Right lobe of liver (tissue), 6 donors: ENCODE data around the gene TGM6. TPM values are rescaled to one million over a fixed set of nuclear protein-coding genes. Genes with fewer than 3 reads are reported as not detected.

Experiments
- ATAC-seq, 4 donors: fragments of 200-7000 bp; cut with Tn5 transposase; one replicate each; pipeline ENCODE4 v1.9.1; 2020; ENCODE audit warnings: mild to moderate bottlenecking in 4 of 4, moderate library complexity in 4 of 4
- DNase-seq, 3 donors: peaks; one replicate each; pipeline ENCODE4 v3.0.0-alpha.2; 2020
- H3K27ac ChIP-seq, 3 donors: fragments of 200-600 bp; one replicate each; pipeline ENCODE4 v1.8.0; 2022
- H3K27me3 ChIP-seq, 2 donors: fragments of 200-600 bp; one replicate each; pipeline ENCODE4 v1.8.0; 2022
- H3K36me3 ChIP-seq, 4 donors: fragments of 200-600 bp; sonication (generic) in 1 of 4; one replicate each; pipeline versions ENCODE4 v1.5.1 to v1.8.0; 2017 to 2022; ENCODE audit warnings: control low read depth in 1 of 4
- H3K4me1 ChIP-seq, 4 donors: fragments of 200-600 bp; sonication (generic) in 1 of 4; one replicate each; pipeline versions ENCODE4 v1.5.1 to v1.8.0; 2017 to 2022; ENCODE audit warnings: control low read depth in 1 of 4
- H3K4me3 ChIP-seq, 3 donors: fragments of 200-600 bp; one replicate each; pipeline ENCODE4 v1.8.0; 2022
- H3K9me3 ChIP-seq, 4 donors: fragments of 200-600 bp; sonication (generic) in 1 of 4; one replicate each; pipeline versions ENCODE4 v1.5.1 to v1.8.0; 2017 to 2022; ENCODE audit warnings: control low read depth in 1 of 4
- POLR2A ChIP-seq: fragments of 450-650 bp; IDR thresholded peaks from one replicate; pipeline ENCODE4 v1.6.1; 2017; ENCODE audit warnings: antibody characterized with exemption, mild to moderate bottlenecking
- WGBS: methylation state at CpG from one replicate; pipeline ENCODE4 v1.1.6; 2018; ENCODE audit warnings: low coverage, low lambda C conversion rate; ENCODE audit not compliant: insufficient coverage; ENCODE audit errors: missing lambda C conversion rate; 5-methylcytosine and 5-hydroxymethylcytosine counted together
- intact Hi-C, 2 donors: fragments of 100-400 bp; cut with DNase I; formaldehyde crosslinking; loops; one replicate each; pipeline versions ENCODE4 v1.11.2 to v1.14.1; 2022
- total RNA-seq, 6 experiments: library from RNA; depleted of rRNA in 2 of 6; stranded (reverse); fragments of >200 nt in 2 of 6; fragmentation: NEBNext Ultra II Directional in 3 of 6; extraction: Animal tissue kit (Norgen Biotek cat#: 25700) in 3 of 6; gene quantifications; one replicate each; pipeline versions ENCODE4 v1.1.0 to v1.2.4, GENCODE V29; 2016 to 2023
- TF ChIP-seq, protein P1 (sequence below), 4 donors: fragments of 200-600 bp in 3 of 4; fragments of 450-650 bp in 1 of 4; IDR thresholded peaks; one replicate each; pipeline versions ENCODE4 v1.5.1 to v1.8.0; 2016 to 2022; ENCODE audit warnings: antibody characterized with exemption in 4 of 4, mild to moderate bottlenecking in 2 of 4
- donor health status: DM: no; HTN: yes; CAD: no.
- donor health status: DM: no; HTN: no; CAD: no.
- donor health status: DM: no; HTN: no; CAD: no.
- donor health status: DM: no; HTN: yes; CAD: no.
- donor health status: DM: no; HTN: yes; CAD: no.

The TGM6 gene
- total RNA-seq, 6 experiments from 2014 or later: not detected

DNA sequence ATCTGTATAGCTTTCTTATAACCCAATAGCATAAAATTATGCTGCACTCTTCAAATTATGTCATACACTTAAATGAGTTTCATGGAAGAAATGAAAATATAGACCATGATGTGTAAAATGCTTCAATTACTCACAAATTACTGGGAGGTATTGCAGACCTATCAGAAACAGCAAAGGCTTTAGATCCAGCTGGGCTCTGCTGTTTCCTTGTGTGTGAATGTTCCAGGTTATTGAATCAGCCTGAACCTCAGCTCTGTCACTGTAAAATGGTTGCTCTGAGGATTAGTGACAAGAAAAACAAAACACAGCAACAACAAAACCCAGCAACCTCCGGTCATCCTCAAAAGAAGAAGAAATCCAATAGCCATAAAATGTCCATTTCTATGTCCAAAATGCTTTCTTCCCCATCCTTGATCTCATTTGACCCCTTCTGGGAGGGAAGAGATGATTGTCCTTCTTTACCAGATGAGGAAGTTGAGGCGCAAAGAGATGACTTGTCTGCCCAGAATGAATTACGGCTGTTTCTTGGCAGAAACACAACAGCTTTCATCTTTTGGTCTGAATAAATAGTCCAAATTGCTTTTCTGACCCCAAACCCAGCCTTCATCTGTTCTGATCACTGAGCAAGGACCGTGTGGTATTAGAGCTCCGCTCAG is 42.2 kb upstream of the TGM6 start:
- intact Hi-C loops: no loop called here
- H3K27me3 ChIP-seq: no peaks in the 10 kb centered on the region
- TF ChIP-seq POLR2A: no peak
- TF ChIP-seq, protein P1, sequence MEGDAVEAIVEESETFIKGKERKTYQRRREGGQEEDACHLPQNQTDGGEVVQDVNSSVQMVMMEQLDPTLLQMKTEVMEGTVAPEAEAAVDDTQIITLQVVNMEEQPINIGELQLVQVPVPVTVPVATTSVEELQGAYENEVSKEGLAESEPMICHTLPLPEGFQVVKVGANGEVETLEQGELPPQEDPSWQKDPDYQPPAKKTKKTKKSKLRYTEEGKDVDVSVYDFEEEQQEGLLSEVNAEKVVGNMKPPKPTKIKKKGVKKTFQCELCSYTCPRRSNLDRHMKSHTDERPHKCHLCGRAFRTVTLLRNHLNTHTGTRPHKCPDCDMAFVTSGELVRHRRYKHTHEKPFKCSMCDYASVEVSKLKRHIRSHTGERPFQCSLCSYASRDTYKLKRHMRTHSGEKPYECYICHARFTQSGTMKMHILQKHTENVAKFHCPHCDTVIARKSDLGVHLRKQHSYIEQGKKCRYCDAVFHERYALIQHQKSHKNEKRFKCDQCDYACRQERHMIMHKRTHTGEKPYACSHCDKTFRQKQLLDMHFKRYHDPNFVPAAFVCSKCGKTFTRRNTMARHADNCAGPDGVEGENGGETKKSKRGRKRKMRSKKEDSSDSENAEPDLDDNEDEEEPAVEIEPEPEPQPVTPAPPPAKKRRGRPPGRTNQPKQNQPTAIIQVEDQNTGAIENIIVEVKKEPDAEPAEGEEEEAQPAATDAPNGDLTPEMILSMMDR (IDR thresholded peaks at IDR 0.05): no peak
- DNase-seq: no peak
- H3K9me3 ChIP-seq: no peaks in the 10 kb centered on the region
- H3K4me1 ChIP-seq: peaks cover 0 to 7% (median 0%) of the 10 kb centered on the region in 4 donors
- no peaks in the 10 kb centered on the region for H3K36me3 ChIP-seq
- 75% methylated on average over 5 of the region's 5 CpGs for WGBS
- H3K27ac ChIP-seq: no peak overlapping the region
- ATAC-seq: peak in 2 of 4 donors; percentile 28 to 39
- H3K4me3 ChIP-seq: no peak overlapping the region

DNA sequence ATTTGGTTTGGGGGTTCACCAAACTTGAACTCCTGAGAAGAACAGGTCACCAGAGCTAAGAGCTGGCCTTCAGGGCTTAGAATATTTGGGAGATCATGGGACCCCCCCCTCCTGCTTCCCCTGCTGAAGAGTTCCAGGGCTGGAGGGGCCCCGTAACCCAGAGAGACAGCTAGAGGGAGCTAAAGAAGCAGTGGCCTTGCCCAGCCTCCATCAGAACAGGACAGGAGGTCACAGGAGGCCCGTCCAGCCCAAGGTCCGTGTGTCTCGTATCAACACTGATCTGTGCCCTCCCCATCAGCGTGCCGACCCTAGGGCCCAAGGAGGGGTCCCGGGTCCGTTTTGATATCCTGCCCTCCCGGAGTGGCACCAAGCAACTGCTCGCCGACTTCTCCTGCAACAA is 40.6 kb upstream of the TGM6 start:
- peak in 1 of 4 donors; percentile 16 for ATAC-seq
- H3K27me3 ChIP-seq: no peaks in the 10 kb centered on the region
- no peaks in the 10 kb centered on the region for H3K36me3 ChIP-seq
- WGBS: 98% methylated on average over 5 of the region's 11 CpGs
- no peaks in the 10 kb centered on the region for H3K9me3 ChIP-seq
- no peak for DNase-seq
- intact Hi-C loops: loop anchor here in 1 of 2 donors (10.0 kb wide), 1 partner anchor 125 kb away; no protein-coding TSS in a partner anchor
- H3K4me3 ChIP-seq: no peak overlapping the region
- peaks cover 0 to 7% (median 0%) of the 10 kb centered on the region in 4 donors for H3K4me1 ChIP-seq
- TF ChIP-seq, protein P1 (IDR thresholded peaks at IDR 0.05): no peak
- TF ChIP-seq POLR2A: no peak
- H3K27ac ChIP-seq: no peak overlapping the region

DNA sequence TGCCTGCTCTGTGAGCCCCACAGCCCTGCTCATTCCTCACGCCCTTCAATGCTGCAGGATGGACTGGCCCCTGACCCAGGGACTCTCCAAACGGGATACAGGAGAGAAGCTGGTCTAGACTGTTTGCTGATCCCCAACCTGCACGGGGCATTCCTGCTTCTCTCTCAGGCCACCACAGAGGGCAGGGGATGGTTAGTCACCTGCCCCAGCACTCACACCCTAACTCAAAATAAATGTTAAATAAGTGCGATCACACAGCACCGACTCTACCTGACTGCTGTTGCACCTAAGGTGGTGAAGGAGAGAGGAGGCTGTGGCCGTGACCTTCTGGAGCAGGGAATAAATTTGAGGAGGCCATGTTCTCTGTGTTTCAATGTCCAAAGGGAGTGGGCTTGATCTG is 39.9 kb upstream of the TGM6 start:
- Histone ChIP-seq H3K4me3 (no peak overlapping the region), H3K36me3 (no peaks in the 10 kb centered on the region), H3K27me3 (no peaks in the 10 kb centered on the region), H3K4me1 (peaks cover 0 to 7% (median 0%) of the 10 kb centered on the region in 4 donors), H3K9me3 (no peaks in the 10 kb centered on the region), H3K27ac (no peak overlapping the region)
- no peak for ATAC-seq
- intact Hi-C loops: loop anchor here in 1 of 2 donors (10.0 kb wide), 1 partner anchor 126 kb away; no protein-coding TSS in a partner anchor
- TF ChIP-seq POLR2A: no peak
- TF ChIP-seq, protein P1 (IDR thresholded peaks at IDR 0.05): no peak
- DNase-seq: no peak
- 82% methylated on average over 5 of the region's 6 CpGs for WGBS

DNA sequence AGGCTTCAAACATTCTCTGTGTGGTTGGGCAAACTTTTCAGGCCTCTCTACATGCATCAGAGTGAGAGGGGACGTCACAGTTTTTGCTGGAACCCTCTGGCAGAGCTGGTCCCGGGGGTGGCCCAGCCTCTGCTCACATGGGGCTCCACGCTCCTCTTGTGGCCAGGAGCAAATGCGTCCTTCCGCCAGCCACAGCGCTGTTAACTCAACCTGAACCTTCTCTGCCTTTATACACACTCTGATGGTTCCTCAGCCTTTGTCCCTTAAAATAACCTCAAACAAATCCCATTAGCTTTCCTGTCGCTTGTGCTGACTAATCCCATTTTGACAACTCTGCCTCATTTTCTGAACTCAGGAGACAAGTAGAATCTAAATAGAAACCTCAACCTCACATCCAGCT is 39.4 kb upstream of the TGM6 start:
- H3K4me1 ChIP-seq: peaks cover 0 to 7% (median 0%) of the 10 kb centered on the region in 4 donors
- TF ChIP-seq, protein P1 (IDR thresholded peaks at IDR 0.05): no peak
- TF ChIP-seq POLR2A: no peak
- H3K9me3 ChIP-seq: no peaks in the 10 kb centered on the region
- no peak for ATAC-seq
- H3K27ac ChIP-seq: no peak overlapping the region
- DNase-seq: no peak
- 95% methylated on average over 2 of the region's 7 CpGs for WGBS
- H3K36me3 ChIP-seq: no peaks in the 10 kb centered on the region
- H3K4me3 ChIP-seq: no peak overlapping the region
- intact Hi-C loops: loop anchor here in 1 of 2 donors (10.0 kb wide), 1 partner anchor 127 kb away; no protein-coding TSS in a partner anchor
- no peaks in the 10 kb centered on the region for H3K27me3 ChIP-seq
